Measurements from ENCODE around the gene ZBTB20. TPM values are rescaled to one million over a fixed set of nuclear protein-coding genes. Genes with fewer than 3 reads are reported as not detected.
A peak's percentile ranks its signal among the peaks of the same experiment; 100 is the strongest.

The ZBTB20 gene
- total RNA-seq, 1 donor = 32.9 TPM

- H3K4me3 ChIP-seq (ENCODE audit: insufficient read depth, low read length) = peak overlapping the region; percentile 54
- H3K36me3 ChIP-seq (ENCODE audit: insufficient read depth, low read length) = no peaks in the 10 kb centered on the region
- H3K4me1 ChIP-seq (ENCODE audit: insufficient read depth, low read length) = peaks cover 29% of the 10 kb centered on the region
- H4K20me1 ChIP-seq (ENCODE audit: insufficient read depth, low read length) = no peaks in the 10 kb centered on the region
- H3K27me3 ChIP-seq (ENCODE audit: insufficient read depth, low read length) = no peaks in the 10 kb centered on the region
- DNase-seq (ENCODE audit: insufficient read length, low spot score, missing footprints) = no peak
- peak overlapping the region; percentile 81 for H3K4me2 ChIP-seq (ENCODE audit: insufficient read depth, low read length)
- H3K79me2 ChIP-seq (ENCODE audit: insufficient read depth, low read length) = no peaks in the 10 kb centered on the region
- H3K9me3 ChIP-seq (ENCODE audit: low read depth, low read length) = no peaks in the 10 kb centered on the region
- TF ChIP-seq CTCF (IDR thresholded peaks at IDR 0.05; ENCODE audit: extremely low read depth, low read depth, low read length) = no peak
- H3K27ac ChIP-seq (ENCODE audit: low read depth, low read length) = peak overlapping the region; percentile 87
- peak overlapping the region; percentile 53 for H2AFZ ChIP-seq (ENCODE audit: low read length)
Measured at GRCh38 chr3:115071166-115071565, 75.9 kb downstream of the ZBTB20 start.

- Histone ChIP-seq H3K79me2 (ENCODE audit: insufficient read depth, low read length) (no peaks in the 10 kb centered on the region), H4K20me1 (ENCODE audit: insufficient read depth, low read length) (no peaks in the 10 kb centered on the region), H3K27ac (ENCODE audit: low read depth, low read length) (peak overlapping the region; percentile 11), H3K27me3 (ENCODE audit: insufficient read depth, low read length) (no peaks in the 10 kb centered on the region), H3K4me3 (ENCODE audit: insufficient read depth, low read length) (no peak overlapping the region), H3K9me3 (ENCODE audit: low read depth, low read length) (no peaks in the 10 kb centered on the region), H3K4me2 (ENCODE audit: insufficient read depth, low read length) (peak overlapping the region; percentile 35), H3K4me1 (ENCODE audit: insufficient read depth, low read length) (peaks cover 26% of the 10 kb centered on the region), H3K36me3 (ENCODE audit: insufficient read depth, low read length) (no peaks in the 10 kb centered on the region), H2AFZ (ENCODE audit: low read length) (peak overlapping the region; percentile 24)
- TF ChIP-seq CTCF (IDR thresholded peaks at IDR 0.05; ENCODE audit: extremely low read depth, low read depth, low read length) = no peak
- DNase-seq (ENCODE audit: insufficient read length, low spot score, missing footprints) = no peak
Measured at GRCh38 chr3:115068799-115069198, 78.3 kb downstream of the ZBTB20 start.

GRCh38 chr3:115062412-115062956, 84.6 kb downstream of the ZBTB20 start:
- no peak for TF ChIP-seq CTCF (IDR thresholded peaks at IDR 0.05; ENCODE audit: extremely low read depth, low read depth, low read length)
- H3K9me3 ChIP-seq (ENCODE audit: low read depth, low read length) = no peaks in the 10 kb centered on the region
- no peak overlapping the region for H2AFZ ChIP-seq (ENCODE audit: low read length)
- peaks cover 13% of the 10 kb centered on the region for H3K4me1 ChIP-seq (ENCODE audit: insufficient read depth, low read length)
- peak overlapping the region; percentile 10 for H3K4me2 ChIP-seq (ENCODE audit: insufficient read depth, low read length)
- H3K79me2 ChIP-seq (ENCODE audit: insufficient read depth, low read length) = no peaks in the 10 kb centered on the region
- peak overlapping the region; percentile 29 for H3K27ac ChIP-seq (ENCODE audit: low read depth, low read length)
- H3K36me3 ChIP-seq (ENCODE audit: insufficient read depth, low read length) = no peaks in the 10 kb centered on the region
- H3K4me3 ChIP-seq (ENCODE audit: insufficient read depth, low read length) = no peak overlapping the region
- no peak for DNase-seq (ENCODE audit: insufficient read length, low spot score, missing footprints)
- no peaks in the 10 kb centered on the region for H4K20me1 ChIP-seq (ENCODE audit: insufficient read depth, low read length)
- H3K27me3 ChIP-seq (ENCODE audit: insufficient read depth, low read length) = no peaks in the 10 kb centered on the region

GRCh38 chr3:115062009-115062408, 85.1 kb downstream of the ZBTB20 start:
- H3K4me2 ChIP-seq (ENCODE audit: insufficient read depth, low read length) = no peak overlapping the region
- H2AFZ ChIP-seq (ENCODE audit: low read length) = no peak overlapping the region
- DNase-seq (ENCODE audit: insufficient read length, low spot score, missing footprints) = no peak

More at GRCh38 chr3:115062009-115062408, 85.1 kb downstream of the ZBTB20 start:
- Histone ChIP-seq H3K27me3 (ENCODE audit: insufficient read depth, low read length) (no peaks in the 10 kb centered on the region), H3K4me3 (ENCODE audit: insufficient read depth, low read length) (no peak overlapping the region), H3K4me1 (ENCODE audit: insufficient read depth, low read length) (peaks cover 13% of the 10 kb centered on the region), H3K36me3 (ENCODE audit: insufficient read depth, low read length) (no peaks in the 10 kb centered on the region), H3K27ac (ENCODE audit: low read depth, low read length) (peak overlapping the region; percentile 29), H3K79me2 (ENCODE audit: insufficient read depth, low read length) (no peaks in the 10 kb centered on the region), H3K9me3 (ENCODE audit: low read depth, low read length) (no peaks in the 10 kb centered on the region), H4K20me1 (ENCODE audit: insufficient read depth, low read length) (no peaks in the 10 kb centered on the region)
- TF ChIP-seq CTCF (IDR thresholded peaks at IDR 0.05; ENCODE audit: extremely low read depth, low read depth, low read length) = no peak
